ENCODE data around the gene KIF26A. TPM values are rescaled to one million over a fixed set of nuclear protein-coding genes. Genes with fewer than 3 reads are reported as not detected.

KIF26A gene
- total and polyA plus RNA-seq, 8 donors: 0.65 to 21.7 (median 1.5) TPM

DNA sequence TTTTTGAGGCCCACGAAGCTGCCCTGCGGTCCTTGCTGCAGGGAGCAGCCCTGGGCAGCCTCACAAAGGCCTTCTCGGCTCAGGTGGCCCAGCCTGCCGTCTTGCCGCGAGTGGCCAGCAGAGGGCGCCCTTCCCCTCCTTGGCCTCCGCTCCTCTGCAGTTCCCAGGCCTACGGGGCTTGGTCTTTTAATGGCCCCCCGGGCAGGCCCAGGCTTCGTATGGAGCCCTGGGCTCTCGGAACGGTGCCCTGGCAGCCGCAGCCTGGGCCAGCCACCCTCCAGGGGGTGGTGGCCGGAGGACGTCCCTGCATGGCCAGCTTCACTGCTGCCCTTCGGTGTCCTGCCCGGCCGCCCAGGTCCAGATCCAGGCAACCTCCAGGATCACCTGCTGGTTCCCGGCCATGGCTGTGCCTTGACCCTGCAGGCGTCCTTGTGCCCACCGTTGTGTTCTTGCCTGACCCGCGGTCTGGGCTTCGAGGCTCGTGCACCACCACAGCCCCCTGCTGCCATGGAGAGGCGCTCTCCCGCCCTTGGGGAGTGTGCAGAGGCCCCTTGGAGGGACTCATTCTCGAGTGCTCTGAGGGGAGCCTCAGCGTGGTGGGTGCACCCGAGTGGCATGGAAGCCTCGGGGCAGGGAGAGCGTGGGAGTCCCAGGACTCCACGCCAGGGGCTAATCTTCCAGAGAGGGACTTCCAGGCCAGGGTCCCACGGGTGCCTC is 43.5 kb upstream of the KIF26A start:
- no peak overlapping the region for H3K27ac ChIP-seq
- WGBS, 5 donors: 26 to 51% (median 47%) methylated on average over 10 to 35 of the region's 35 CpGs
- intact Hi-C loops (cut with DNase I; ENCODE audit: low total_unique reads): no loop called here
- peak; percentile 85 to 88 for DNase-seq
- no peak overlapping the region for H3K4me3 ChIP-seq
- TF ChIP-seq, protein P1, sequence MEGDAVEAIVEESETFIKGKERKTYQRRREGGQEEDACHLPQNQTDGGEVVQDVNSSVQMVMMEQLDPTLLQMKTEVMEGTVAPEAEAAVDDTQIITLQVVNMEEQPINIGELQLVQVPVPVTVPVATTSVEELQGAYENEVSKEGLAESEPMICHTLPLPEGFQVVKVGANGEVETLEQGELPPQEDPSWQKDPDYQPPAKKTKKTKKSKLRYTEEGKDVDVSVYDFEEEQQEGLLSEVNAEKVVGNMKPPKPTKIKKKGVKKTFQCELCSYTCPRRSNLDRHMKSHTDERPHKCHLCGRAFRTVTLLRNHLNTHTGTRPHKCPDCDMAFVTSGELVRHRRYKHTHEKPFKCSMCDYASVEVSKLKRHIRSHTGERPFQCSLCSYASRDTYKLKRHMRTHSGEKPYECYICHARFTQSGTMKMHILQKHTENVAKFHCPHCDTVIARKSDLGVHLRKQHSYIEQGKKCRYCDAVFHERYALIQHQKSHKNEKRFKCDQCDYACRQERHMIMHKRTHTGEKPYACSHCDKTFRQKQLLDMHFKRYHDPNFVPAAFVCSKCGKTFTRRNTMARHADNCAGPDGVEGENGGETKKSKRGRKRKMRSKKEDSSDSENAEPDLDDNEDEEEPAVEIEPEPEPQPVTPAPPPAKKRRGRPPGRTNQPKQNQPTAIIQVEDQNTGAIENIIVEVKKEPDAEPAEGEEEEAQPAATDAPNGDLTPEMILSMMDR (IDR thresholded peaks at IDR 0.05): peak in 5 of 7 experiments; percentile 76 to 95 (median 88)
- TF ChIP-seq POLR2A (IDR thresholded peaks at IDR 0.05) (no peak), POLR2AphosphoS5 (IDR thresholded peaks at IDR 0.05) (peak in 1 of 3 donors; percentile 24)
- H3K27me3 ChIP-seq: peaks cover 0 to 27% (median 0%) of the 10 kb centered on the region in 3 donors
- H3K9me3 ChIP-seq: no peaks in the 10 kb centered on the region
- H3K4me1 ChIP-seq: peaks cover 0 to 21% (median 15%) of the 10 kb centered on the region in 4 donors
- no peaks in the 10 kb centered on the region for H3K36me3 ChIP-seq

DNA sequence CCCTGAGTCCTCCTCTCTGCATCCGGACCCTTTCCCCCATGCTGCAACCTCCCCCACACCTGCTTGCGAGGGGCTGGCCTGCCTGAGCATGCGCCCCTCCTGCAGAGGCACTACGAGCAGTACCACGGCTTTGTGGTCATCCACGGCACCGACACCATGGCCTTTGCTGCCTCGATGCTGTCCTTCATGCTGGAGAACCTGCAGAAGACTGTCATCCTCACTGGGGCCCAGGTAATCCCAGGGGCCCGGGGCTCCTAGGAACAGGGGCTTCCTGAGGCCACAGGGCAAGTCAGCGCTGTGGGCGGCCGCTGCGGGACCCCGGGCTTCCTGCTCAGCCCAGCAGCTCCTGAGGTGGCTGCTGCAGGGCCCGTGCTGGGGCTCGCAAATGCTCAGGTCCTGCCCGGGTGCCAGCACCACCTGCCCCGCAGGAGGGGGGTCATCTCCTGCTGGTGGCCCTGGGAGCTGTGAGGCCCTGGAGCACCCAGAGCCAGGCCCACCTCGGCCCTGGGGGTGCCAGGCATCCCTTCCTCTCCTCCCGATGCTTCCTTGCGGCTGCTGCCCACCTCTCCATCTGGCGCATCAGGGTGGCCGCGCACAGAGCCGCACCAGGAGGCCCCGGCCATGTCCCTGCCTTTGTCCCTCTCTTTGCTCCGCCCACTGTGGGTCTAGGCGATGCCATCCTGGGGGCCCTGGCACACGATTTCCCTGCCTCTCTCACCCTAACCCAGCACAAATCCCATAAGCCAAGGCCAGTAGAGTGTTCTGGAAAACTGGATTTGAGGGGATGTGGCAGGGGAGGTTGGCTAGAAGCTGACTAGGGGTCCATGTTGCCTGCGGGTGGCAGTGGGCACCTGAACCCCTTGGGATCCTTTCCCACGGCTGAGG is 42.7 kb upstream of the KIF26A start:
- Histone ChIP-seq H3K27me3 (peaks cover 0 to 27% (median 0%) of the 10 kb centered on the region in 3 donors), H3K36me3 (no peaks in the 10 kb centered on the region), H3K27ac (no peak overlapping the region), H3K9me3 (no peaks in the 10 kb centered on the region), H3K4me3 (no peak overlapping the region), H3K4me1 (peaks cover 0 to 28% (median 21%) of the 10 kb centered on the region in 4 donors)
- WGBS, 5 donors: 86 to 90% (median 90%) methylated on average over 24 to 31 of the region's 31 CpGs
- TF ChIP-seq, protein P1 (IDR thresholded peaks at IDR 0.05): no peak
- no peak for TF ChIP-seq POLR2AphosphoS5 (IDR thresholded peaks at IDR 0.05)
- no peak for TF ChIP-seq EP300 (IDR thresholded peaks at IDR 0.05)
- TF ChIP-seq POLR2A (IDR thresholded peaks at IDR 0.05): no peak
- DNase-seq: no peak
- intact Hi-C loops (cut with DNase I; ENCODE audit: low total_unique reads): no loop called here

DNA sequence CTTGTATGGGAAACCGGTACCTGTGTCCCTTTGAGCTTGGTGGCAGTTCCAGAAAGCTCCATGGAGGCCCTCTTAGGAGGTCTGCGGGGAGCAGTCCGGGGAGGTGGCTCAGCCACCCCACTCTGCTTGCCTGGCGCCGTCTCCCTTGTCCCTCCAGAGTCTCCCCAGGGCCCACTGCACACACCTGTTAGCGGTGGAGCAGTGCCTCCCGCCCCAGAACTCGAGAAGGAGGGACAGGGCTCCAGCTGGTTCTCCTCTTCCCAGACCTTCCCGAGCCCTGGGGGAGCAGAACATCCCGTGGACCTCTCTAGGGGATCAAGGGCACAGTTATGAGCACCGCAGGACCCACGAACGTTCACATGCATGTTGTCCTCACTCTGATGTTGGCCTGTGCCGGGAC is 42.1 kb upstream of the KIF26A start:
- Histone ChIP-seq H3K4me3 (no peak overlapping the region), H3K4me1 (peaks cover 0 to 35% (median 28%) of the 10 kb centered on the region in 4 donors), H3K9me3 (no peaks in the 10 kb centered on the region), H3K36me3 (no peaks in the 10 kb centered on the region), H3K27ac (no peak overlapping the region), H3K27me3 (peaks cover 0 to 29% (median 0%) of the 10 kb centered on the region in 3 donors)
- intact Hi-C loops (cut with DNase I; ENCODE audit: low total_unique reads): no loop called here
- WGBS, 5 donors: 77 to 88% (median 86%) methylated on average over 9 to 14 of the region's 14 CpGs
- no peak for DNase-seq
- TF ChIP-seq POLR2A (IDR thresholded peaks at IDR 0.05) (no peak), POLR2AphosphoS5 (IDR thresholded peaks at IDR 0.05) (no peak), EP300 (IDR thresholded peaks at IDR 0.05) (no peak)
- TF ChIP-seq, protein P1 (IDR thresholded peaks at IDR 0.05): no peak

All from stomach (tissue), 9 donors.